IMR-90 (cell line): Measurements from ENCODE around the gene AGBL1.

Source experiments
- CHD1 ChIP-seq: IDR thresholded peaks from 2 replicates; pipeline ENCODE4 v1.6.1; 2012; ENCODE audit warnings: low read depth, low read length, improper control_type of control experiment
- MAFK ChIP-seq: IDR thresholded peaks from 2 replicates; pipeline ENCODE4 v1.6.1; 2012; ENCODE audit warnings: low read depth, low read length, improper control_type of control experiment
- POLR2A ChIP-seq: IDR thresholded peaks from 2 replicates; pipeline ENCODE4 v1.6.1; 2012; ENCODE audit warnings: mild to moderate bottlenecking, low read depth, low read length
- RCOR1 ChIP-seq: IDR thresholded peaks from 2 replicates; pipeline ENCODE4 v1.6.1; 2012; ENCODE audit warnings: mild to moderate bottlenecking, low read length, improper control_type of control experiment; ENCODE audit not compliant: insufficient replicate concordance
- TF ChIP-seq, protein P1 (sequence below): conservative IDR thresholded peaks from 2 replicates; pipeline ENCODE4 v1.5.1; 2012; ENCODE audit warnings: mild to moderate bottlenecking, low read depth, low read length, improper control_type of control experiment

DNA sequence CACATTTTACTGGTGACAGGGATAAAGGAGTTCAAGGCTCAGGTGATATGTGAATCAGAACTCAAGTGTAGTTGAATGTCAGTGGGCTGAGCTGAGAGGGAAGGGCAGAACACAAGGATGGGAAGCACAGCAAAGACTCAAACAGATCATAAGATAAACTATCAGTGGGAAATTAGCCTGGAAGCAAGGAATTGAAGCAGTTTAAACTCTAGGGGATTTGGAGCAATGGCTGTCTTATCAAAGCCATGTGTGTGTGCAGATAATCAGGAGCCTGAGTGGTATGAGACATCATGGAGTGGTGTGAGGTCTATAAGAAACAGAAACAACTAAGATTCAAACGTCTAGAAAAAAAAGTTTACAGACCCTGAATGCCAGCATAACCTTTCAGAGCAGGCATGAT, 634.6 kb downstream of the AGBL1 start:
- no peak for TF ChIP-seq POLR2A
- no peak for TF ChIP-seq CHD1
- no peak for TF ChIP-seq MAFK
- TF ChIP-seq, protein P1, sequence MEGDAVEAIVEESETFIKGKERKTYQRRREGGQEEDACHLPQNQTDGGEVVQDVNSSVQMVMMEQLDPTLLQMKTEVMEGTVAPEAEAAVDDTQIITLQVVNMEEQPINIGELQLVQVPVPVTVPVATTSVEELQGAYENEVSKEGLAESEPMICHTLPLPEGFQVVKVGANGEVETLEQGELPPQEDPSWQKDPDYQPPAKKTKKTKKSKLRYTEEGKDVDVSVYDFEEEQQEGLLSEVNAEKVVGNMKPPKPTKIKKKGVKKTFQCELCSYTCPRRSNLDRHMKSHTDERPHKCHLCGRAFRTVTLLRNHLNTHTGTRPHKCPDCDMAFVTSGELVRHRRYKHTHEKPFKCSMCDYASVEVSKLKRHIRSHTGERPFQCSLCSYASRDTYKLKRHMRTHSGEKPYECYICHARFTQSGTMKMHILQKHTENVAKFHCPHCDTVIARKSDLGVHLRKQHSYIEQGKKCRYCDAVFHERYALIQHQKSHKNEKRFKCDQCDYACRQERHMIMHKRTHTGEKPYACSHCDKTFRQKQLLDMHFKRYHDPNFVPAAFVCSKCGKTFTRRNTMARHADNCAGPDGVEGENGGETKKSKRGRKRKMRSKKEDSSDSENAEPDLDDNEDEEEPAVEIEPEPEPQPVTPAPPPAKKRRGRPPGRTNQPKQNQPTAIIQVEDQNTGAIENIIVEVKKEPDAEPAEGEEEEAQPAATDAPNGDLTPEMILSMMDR = no peak
- no peak for TF ChIP-seq RCOR1
